ENCODE results near the gene HOXD4. TPM values are rescaled to one million over a fixed set of nuclear protein-coding genes. Genes with fewer than 3 reads are reported as not detected.

Gene HOXD4
- total and polyA plus RNA-seq, 2 of the 4 experiments (the other 2 are of a cell fraction), result not detected

DNA sequence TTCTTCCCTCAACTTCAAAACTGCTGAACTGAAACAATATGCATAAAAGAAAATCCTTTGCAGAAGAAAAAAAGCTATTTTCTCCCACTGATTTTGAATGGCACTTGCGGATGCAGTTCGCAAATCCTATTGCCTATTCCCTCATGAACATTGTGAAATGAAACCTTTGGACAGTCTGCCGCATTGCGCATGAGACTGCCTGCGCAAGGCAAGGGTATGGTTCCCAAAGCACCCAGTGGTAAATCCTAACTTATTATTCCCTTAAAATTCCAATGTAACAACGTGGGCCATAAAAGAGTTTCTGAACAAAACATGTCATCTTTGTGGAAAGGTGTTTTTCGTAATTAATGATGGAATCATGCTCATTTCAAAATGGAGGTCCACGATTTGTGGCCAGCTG lies 13.4 kb upstream of the HOXD4 start:
- no peak for TF ChIP-seq POLR2A (IDR thresholded peaks at IDR 0.05; ENCODE audit: low read depth, low read length)
- TF ChIP-seq, protein P1, sequence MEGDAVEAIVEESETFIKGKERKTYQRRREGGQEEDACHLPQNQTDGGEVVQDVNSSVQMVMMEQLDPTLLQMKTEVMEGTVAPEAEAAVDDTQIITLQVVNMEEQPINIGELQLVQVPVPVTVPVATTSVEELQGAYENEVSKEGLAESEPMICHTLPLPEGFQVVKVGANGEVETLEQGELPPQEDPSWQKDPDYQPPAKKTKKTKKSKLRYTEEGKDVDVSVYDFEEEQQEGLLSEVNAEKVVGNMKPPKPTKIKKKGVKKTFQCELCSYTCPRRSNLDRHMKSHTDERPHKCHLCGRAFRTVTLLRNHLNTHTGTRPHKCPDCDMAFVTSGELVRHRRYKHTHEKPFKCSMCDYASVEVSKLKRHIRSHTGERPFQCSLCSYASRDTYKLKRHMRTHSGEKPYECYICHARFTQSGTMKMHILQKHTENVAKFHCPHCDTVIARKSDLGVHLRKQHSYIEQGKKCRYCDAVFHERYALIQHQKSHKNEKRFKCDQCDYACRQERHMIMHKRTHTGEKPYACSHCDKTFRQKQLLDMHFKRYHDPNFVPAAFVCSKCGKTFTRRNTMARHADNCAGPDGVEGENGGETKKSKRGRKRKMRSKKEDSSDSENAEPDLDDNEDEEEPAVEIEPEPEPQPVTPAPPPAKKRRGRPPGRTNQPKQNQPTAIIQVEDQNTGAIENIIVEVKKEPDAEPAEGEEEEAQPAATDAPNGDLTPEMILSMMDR (conservative IDR thresholded peaks at IDR 0.05; ENCODE audit: low read depth, low read length), result no peak
- TF ChIP-seq RAD21 (IDR thresholded peaks at IDR 0.05; ENCODE audit: low read length), result no peak
- no peak for TF ChIP-seq CHD1 (IDR thresholded peaks at IDR 0.05; ENCODE audit: low read depth, low read length)
- TF ChIP-seq CEBPB (IDR thresholded peaks at IDR 0.05; ENCODE audit: low read depth, low read length), result no peak
- TF ChIP-seq, protein P2, sequence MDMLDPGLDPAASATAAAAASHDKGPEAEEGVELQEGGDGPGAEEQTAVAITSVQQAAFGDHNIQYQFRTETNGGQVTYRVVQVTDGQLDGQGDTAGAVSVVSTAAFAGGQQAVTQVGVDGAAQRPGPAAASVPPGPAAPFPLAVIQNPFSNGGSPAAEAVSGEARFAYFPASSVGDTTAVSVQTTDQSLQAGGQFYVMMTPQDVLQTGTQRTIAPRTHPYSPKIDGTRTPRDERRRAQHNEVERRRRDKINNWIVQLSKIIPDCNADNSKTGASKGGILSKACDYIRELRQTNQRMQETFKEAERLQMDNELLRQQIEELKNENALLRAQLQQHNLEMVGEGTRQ (IDR thresholded peaks at IDR 0.05; ENCODE audit: low read depth, low read length), result no peak
- no peak for TF ChIP-seq FOS (IDR thresholded peaks at IDR 0.05; ENCODE audit: low read depth, low read length)
- no peak for TF ChIP-seq MAZ (IDR thresholded peaks at IDR 0.05; ENCODE audit: borderline replicate concordance, low read depth, low read length)
- no peak for TF ChIP-seq RFX5 (IDR thresholded peaks at IDR 0.05; ENCODE audit: low read depth, low read length)
- TF ChIP-seq SMC3 (IDR thresholded peaks at IDR 0.05; ENCODE audit: low read depth, low read length), result no peak
- no peak for TF ChIP-seq NFE2L2 (IDR thresholded peaks at IDR 0.05; ENCODE audit: low read depth, low read length)
- dilution Hi-C loops (cut with HindIII; ENCODE audit: low sequenced_read_pairs, unreplicated experiment) (no loop called here), in situ Hi-C loops (cut with MboI; ENCODE audit: low sequenced_read_pairs) (no loop called here), intact Hi-C loops (cut with micrococcal nuclease) (no loop called here)
- Histone ChIP-seq H3K4me1 (ENCODE audit: control insufficient read depth, insufficient read depth, low read length) (no peaks in the 10 kb centered on the region), H2BK15ac (ENCODE audit: low read depth, low read length) (no peak overlapping the region), H3K56ac (ENCODE audit: extremely low read depth, insufficient read depth, low read length) (no peak overlapping the region), H3K9me1 (ENCODE audit: insufficient read depth, low read length) (no peaks in the 10 kb centered on the region), H3K18ac (ENCODE audit: low read depth, low read length) (no peak overlapping the region), H2BK5ac (ENCODE audit: low read depth, low read length, poor library complexity, severe bottlenecking) (no peak overlapping the region), H3K9me3 (ENCODE audit: control insufficient read depth, insufficient read depth, low read length) (peaks cover 3% of the 10 kb centered on the region), H2BK20ac (ENCODE audit: low read depth, low read length) (no peak overlapping the region), H2AFZ (replicated peaks; ENCODE audit: low read length, poor library complexity) (no peak overlapping the region), H4K5ac (ENCODE audit: low read depth, low read length) (no peak overlapping the region), H3K9ac (ENCODE audit: low read depth, low read length) (no peak overlapping the region), H2AK9ac (replicated peaks; ENCODE audit: low read depth, low read length, poor library complexity) (no peak overlapping the region), H2BK120ac (ENCODE audit: low read depth, low read length) (no peak overlapping the region), H3K4me3 (ENCODE audit: insufficient read depth, low read depth, low read length) (no peak overlapping the region), H4K8ac (ENCODE audit: low read depth in 2 of 2, low read length in 2 of 2) (no peak overlapping the region), H3K4ac (ENCODE audit: low read depth, low read length) (no peak overlapping the region), H3K4me2 (ENCODE audit: low read depth, low read length) (no peak overlapping the region), H4K20me1 (ENCODE audit: insufficient read depth, low read length) (no peaks in the 10 kb centered on the region), H3K27me3 (ENCODE audit: control insufficient read depth, insufficient read depth, low read length) (peaks cover 85% of the 10 kb centered on the region), H3K27ac (ENCODE audit: insufficient read depth, low read length) (no peak overlapping the region), H2AK5ac (ENCODE audit: low read depth, low read length) (no peak overlapping the region), H4K91ac (ENCODE audit: insufficient read depth, low read depth, low read length) (no peak overlapping the region), H3K36me3 (ENCODE audit: control insufficient read depth, insufficient read depth, low read length) (no peaks in the 10 kb centered on the region), H3K23ac (ENCODE audit: low read depth, low read length) (no peak overlapping the region), H3K14ac (replicated peaks; ENCODE audit: low read depth, low read length) (no peak overlapping the region), H3K79me1 (ENCODE audit: low read depth in 1 of 2, low read length in 2 of 2) (no peaks in the 10 kb centered on the region)
- POLR2A ChIA-PET (ENCODE audit: unreplicated experiment), result no interaction called here
- ATAC-seq (ENCODE audit: low read depth) (no peak), DNase-seq (no peak)
- no TSS peak for BruUV-seq (replicated peaks)
- 11% methylated on average over 3 of the region's 8 CpGs; no CpG with 5 or more reads in 1 of the 2 experiments for WGBS, 2 experiments (ENCODE audit: extremely low coverage in 2 of 2, insufficient read length in 1 of 2)
- CTCF ChIA-PET, result interaction anchor here (0.7 to 1.0 kb wide), 2 partner anchors 11 to 514 kb away, joined by 3 to 4 read pairs; no protein-coding TSS in a partner anchor
